Ovary (tissue), 9 donors: ENCODE results near the gene MADD. TPM values are rescaled to one million over a fixed set of nuclear protein-coding genes. Genes with fewer than 3 reads are reported as not detected.
A peak's percentile ranks its signal among the peaks of the same experiment; 100 is the strongest.

Source experiments
- DNase-seq, 5 donors: peaks; one replicate each; pipeline ENCODE4 v3.0.0-alpha.2; 2019 to 2020
- H3K27ac ChIP-seq, 2 donors: fragments of 200-600 bp; one replicate each; pipeline versions ENCODE4 v1.5.1 to v1.8.0; 2019 to 2022
- H3K27me3 ChIP-seq: fragments of 200-600 bp; one replicate; pipeline ENCODE4 v1.8.0; 2022
- H3K36me3 ChIP-seq: fragments of 200-600 bp; sonication (generic); one replicate; pipeline ENCODE4 v1.5.1; 2019
- H3K4me1 ChIP-seq: one replicate; pipeline ENCODE4 v1.8.1; 2013; ENCODE audit warnings: mild to moderate bottlenecking, moderate library complexity; ENCODE audit not compliant: insufficient read depth
- H3K4me3 ChIP-seq: fragments of 200-600 bp; sonication (generic); one replicate; pipeline ENCODE4 v1.5.1; 2017
- H3K9me3 ChIP-seq, 2 donors: fragments of 200-600 bp in 1 of 2; sonication (generic) in 1 of 2; one replicate each; pipeline versions ENCODE4 v1.5.1 to v1.8.1; 2013 to 2019; ENCODE audit warnings: mild to moderate bottlenecking in 1 of 2, moderate library complexity in 1 of 2
- CTCF ChIP-seq, 3 donors: fragments of 450-650 bp in 2 of 3; fragments of 200-600 bp in 1 of 3; IDR thresholded peaks; one replicate each; pipeline versions ENCODE4 v1.5.1 to v1.8.0; 2016 to 2022; ENCODE audit warnings: antibody characterized with exemption in 3 of 3, mild to moderate bottlenecking in 1 of 3
- EP300 ChIP-seq: sonication (generic); formaldehyde crosslinking; IDR thresholded peaks from one replicate; pipeline ENCODE4 v1.6.1; 2017; ENCODE audit warnings: antibody characterized with exemption
- POLR2A ChIP-seq: fragments of 450-650 bp; IDR thresholded peaks from one replicate; pipeline ENCODE4 v1.6.1; 2017; ENCODE audit warnings: antibody characterized with exemption, mild to moderate bottlenecking, moderate library complexity
- WGBS, 3 donors: extraction: QIAGEN DNeasy Blood & Tissue Kit in 1 of 3; methylation state at CpG; one replicate each; pipeline versions ENCODE4 v1.1.5 to v1.1.7; 2013 to 2017; 5-methylcytosine and 5-hydroxymethylcytosine counted together
- intact Hi-C, 4 donors: fragments of 100-400 bp; cut with DNase I; formaldehyde crosslinking; loops; one replicate each; pipeline versions ENCODE4 v1.11.0 to v1.15.1; 2022 to 2023
- polyA plus RNA-seq, 2 donors: library from polyadenylated mRNA; stranded (reverse); fragments of 200-250 nt in 1 of 2; fragments of 350-450 nt in 1 of 2; fragmentation: Illumina TruSeq in 1 of 2; extraction: RNeasy Lipid Tissue Mini Kit (QIAGEN cat#74804) in 1 of 2; gene quantifications; one replicate each; pipeline ENCODE4 v1.2.3, GENCODE V29; 2013 to 2014
- total RNA-seq, 7 donors: library from RNA; depleted of rRNA in 2 of 7; stranded (reverse); fragments of >200 nt in 2 of 7; fragmentation: NEBNext Ultra II Directional in 3 of 7; extraction: Animal tissue kit (Norgen Biotek cat#: 25700) in 3 of 7; gene quantifications; one replicate each; pipeline versions ENCODE4 v1.1.0 to v1.2.4, GENCODE V29; 2016 to 2023
- donor health status: DM: no; HTN: no; CAD: no; lungs with moderate emphysema.
- donor health status: DM: no; HTN: no; CAD: no.
- donor health status: Bipolar disorder and iron deficiency.
- donor health status: DM: yes; HTN: yes; CAD: no.
- donor health status: DM: no; HTN: no; CAD: no.
- donor health status: DM: yes; HTN: yes; CAD: no.

MADD gene
- total and polyA plus RNA-seq, 9 donors = 20.3 to 53.5 (median 35.4) TPM

DNA sequence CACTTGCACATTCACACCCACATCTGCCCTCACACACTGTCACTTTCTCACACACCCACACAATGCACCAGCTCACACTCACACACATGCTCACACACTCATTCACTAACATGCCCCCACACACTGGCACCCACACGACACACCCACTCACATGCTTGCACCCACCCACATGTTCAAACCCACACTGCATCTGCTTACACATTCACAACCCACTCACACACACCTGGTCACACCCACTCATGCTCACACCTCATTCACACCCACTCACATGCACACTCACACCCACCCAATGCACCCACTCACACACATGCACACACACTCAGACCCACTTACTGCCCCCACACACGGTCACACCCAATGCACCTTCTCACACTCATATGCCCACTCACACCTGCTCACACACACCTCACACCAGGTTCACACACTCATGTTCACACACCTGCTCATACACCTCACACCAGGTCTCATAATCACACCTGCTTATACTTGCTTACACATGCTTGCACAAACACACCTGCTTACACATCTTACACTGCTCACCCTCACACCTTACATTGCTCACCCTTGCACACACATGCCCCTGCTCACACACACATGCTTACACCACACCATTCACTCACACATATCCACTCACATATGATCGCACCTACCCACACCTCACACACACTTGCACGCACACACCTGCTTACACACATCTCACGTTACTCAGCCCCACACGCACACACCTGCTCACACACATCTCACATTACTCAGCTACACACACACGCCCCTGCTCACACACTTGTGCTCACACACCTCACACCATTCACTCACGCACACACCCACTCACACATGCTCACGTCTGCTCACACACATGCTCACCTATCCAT is 86.4 kb downstream of the MADD start:
- DNase-seq = peak in 1 of 5 donors; percentile 22
- 81 to 92% (median 83%) methylated on average over 9 of the region's 9 CpGs for WGBS, 3 donors
- no peaks in the 10 kb centered on the region for H3K27me3 ChIP-seq
- no peak overlapping the region for H3K27ac ChIP-seq
- H3K4me1 ChIP-seq = peaks cover 2% of the 10 kb centered on the region
- no peak for TF ChIP-seq CTCF (IDR thresholded peaks at IDR 0.05)
- TF ChIP-seq POLR2A = no peak
- no peak for TF ChIP-seq EP300
- no peak overlapping the region for H3K4me3 ChIP-seq
- H3K36me3 ChIP-seq = no peaks in the 10 kb centered on the region
- H3K9me3 ChIP-seq = no peaks in the 10 kb centered on the region
- intact Hi-C loops = loop anchor here in 3 of 4 donors (5.0 to 10.0 kb wide), 7 partner anchors 92 to 472 kb away; partner anchors contain the start of genes ARFGAP2 (in 2 of the 3) and NR1H3 (in 1 of the 3)

DNA sequence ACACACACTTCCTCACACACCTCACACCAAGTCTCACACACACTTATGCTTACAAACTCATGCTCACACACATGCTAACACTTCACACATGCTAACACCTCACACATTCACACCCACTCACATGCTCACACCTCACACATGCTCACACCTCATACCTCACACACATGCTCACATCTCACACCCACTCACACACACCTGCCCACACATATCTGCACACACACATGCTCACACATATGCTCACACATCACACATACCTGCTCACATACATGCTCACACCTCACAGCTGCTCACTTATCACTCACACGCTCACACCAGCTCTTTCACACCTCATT is 87.0 kb downstream of the MADD start:
- no peak overlapping the region for H3K4me3 ChIP-seq
- H3K27me3 ChIP-seq = no peaks in the 10 kb centered on the region
- intact Hi-C loops = loop anchor here in 3 of 4 donors (5.0 to 10.0 kb wide), 7 partner anchors 92 to 472 kb away; partner anchors contain the start of genes ARFGAP2 (in 2 of the 3) and NR1H3 (in 1 of the 3)
- H3K36me3 ChIP-seq = no peaks in the 10 kb centered on the region
- H3K27ac ChIP-seq = no peak overlapping the region
- H3K4me1 ChIP-seq = no peaks in the 10 kb centered on the region
- 95 to 100% (median 98%) methylated on average over 1 of the region's 1 CpG for WGBS, 3 donors
- DNase-seq = peak in 1 of 5 donors; percentile 4
- TF ChIP-seq POLR2A (no peak), CTCF (IDR thresholded peaks at IDR 0.05) (no peak), EP300 (no peak)
- no peaks in the 10 kb centered on the region for H3K9me3 ChIP-seq

DNA sequence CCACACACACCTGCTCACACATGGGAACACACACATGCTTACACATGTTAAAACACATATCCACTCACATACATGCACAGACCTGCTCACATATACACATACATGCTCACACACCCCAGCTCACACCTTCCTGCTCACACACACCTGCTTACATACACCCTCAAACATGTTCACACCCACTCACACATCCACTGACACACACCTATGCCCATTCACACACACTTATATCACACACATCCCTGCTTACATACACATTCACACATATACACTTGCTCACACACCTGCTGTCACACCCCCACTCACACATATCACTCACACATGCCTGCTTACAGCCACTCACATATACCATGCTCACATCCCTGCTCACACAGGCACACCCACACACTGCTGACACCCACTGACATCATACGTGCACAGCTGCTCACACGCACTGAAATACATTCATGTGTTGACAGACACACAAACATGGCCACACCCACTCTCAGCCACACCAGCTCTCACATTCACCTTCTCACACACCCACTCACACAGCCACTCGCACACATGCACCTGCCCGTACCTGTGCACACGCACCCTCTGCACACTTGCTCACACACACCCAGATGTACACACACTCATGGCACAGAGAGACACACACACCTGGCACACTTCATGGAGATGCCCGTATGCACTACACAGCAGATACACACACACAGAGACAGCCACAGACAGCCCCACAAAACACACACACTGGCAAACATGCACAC is 88.2 kb downstream of the MADD start:
- H3K4me1 ChIP-seq = no peaks in the 10 kb centered on the region
- H3K4me3 ChIP-seq = no peak overlapping the region
- 90 to 92% (median 91%) methylated on average over 6 of the region's 6 CpGs for WGBS, 3 donors
- DNase-seq = peak in 1 of 5 donors; percentile 20
- no peaks in the 10 kb centered on the region for H3K27me3 ChIP-seq
- H3K27ac ChIP-seq = no peak overlapping the region
- no peaks in the 10 kb centered on the region for H3K9me3 ChIP-seq
- H3K36me3 ChIP-seq = no peaks in the 10 kb centered on the region
- no peak for TF ChIP-seq CTCF (IDR thresholded peaks at IDR 0.05)
- intact Hi-C loops = loop anchor here in 3 of 4 donors (5.0 to 10.0 kb wide), 7 partner anchors 93 to 473 kb away; partner anchors contain the start of genes ARFGAP2 (in 2 of the 3) and NR1H3 (in 1 of the 3)

DNA sequence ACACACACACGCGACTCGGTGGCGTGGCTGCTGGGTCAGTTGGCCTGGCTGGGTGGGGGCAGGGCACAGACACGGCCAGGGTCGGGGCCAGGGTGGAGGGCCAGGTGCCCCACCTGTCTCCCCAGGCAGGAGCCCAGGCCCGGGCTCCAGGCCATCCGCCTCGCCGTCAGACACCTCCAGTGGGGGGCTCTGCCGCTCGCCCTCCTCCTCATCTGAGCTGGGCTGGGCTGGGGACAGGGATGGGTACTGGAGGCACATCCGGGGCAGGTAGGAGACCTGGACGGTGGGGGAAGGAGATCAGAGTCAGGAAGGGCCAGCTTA is 88.8 kb downstream of the MADD start:
- no peak overlapping the region for H3K27ac ChIP-seq
- H3K27me3 ChIP-seq = no peaks in the 10 kb centered on the region
- H3K4me3 ChIP-seq = no peak overlapping the region
- DNase-seq = peak in 1 of 5 donors; percentile 30
- H3K36me3 ChIP-seq = no peaks in the 10 kb centered on the region
- intact Hi-C loops = loop anchor here in 3 of 4 donors (5.0 to 10.0 kb wide), 7 partner anchors 94 to 474 kb away; partner anchors contain the start of genes ARFGAP2 (in 2 of the 3) and NR1H3 (in 1 of the 3)
- TF ChIP-seq CTCF (IDR thresholded peaks at IDR 0.05) (no peak), EP300 (no peak)
- 74 to 80% (median 79%) methylated on average over 14 of the region's 14 CpGs for WGBS, 3 donors
- H3K4me1 ChIP-seq = no peaks in the 10 kb centered on the region
- no peaks in the 10 kb centered on the region for H3K9me3 ChIP-seq
